ENCODE data around the gene SPOCK1.
"Not testable (repeated sequence)": the region's sequence is repeated elsewhere in the genome, so short reads cannot be mapped to it uniquely, and the experiment has no call there.

SPOCK1 gene

GRCh38 chr5:137286025-137286610 lies 213.0 kb downstream of the SPOCK1 start:
- peak; percentile 1 for DNase-seq

GRCh38 chr5:137283801-137284200 lies 215.3 kb downstream of the SPOCK1 start:
- no peak for DNase-seq

- DNase-seq: no peak
Observed at GRCh38 chr5:137282216-137282615, 216.9 kb downstream of the SPOCK1 start.

GRCh38 chr5:137281201-137281600 lies 217.9 kb downstream of the SPOCK1 start:
- DNase-seq: no peak

- DNase-seq: no peak
Observed at GRCh38 chr5:137280656-137281055, 218.5 kb downstream of the SPOCK1 start.

GRCh38 chr5:137279521-137280231 lies 219.4 kb downstream of the SPOCK1 start:
- DNase-seq: no peak

- DNase-seq: no peak
Observed at GRCh38 chr5:137278476-137278875, 220.7 kb downstream of the SPOCK1 start.

GRCh38 chr5:137275083-137275482 lies 224.0 kb downstream of the SPOCK1 start:
- DNase-seq: no peak

- no peak for DNase-seq
Observed at GRCh38 chr5:137273511-137273910, 225.6 kb downstream of the SPOCK1 start.

- no peak for DNase-seq
Observed at GRCh38 chr5:137272831-137273230, 226.3 kb downstream of the SPOCK1 start.

- DNase-seq: no peak
Observed at GRCh38 chr5:137269946-137270345, 229.2 kb downstream of the SPOCK1 start.

- DNase-seq: no peak
Observed at GRCh38 chr5:137269274-137269673, 229.9 kb downstream of the SPOCK1 start.

GRCh38 chr5:137268646-137269045 lies 230.5 kb downstream of the SPOCK1 start:
- no peak for DNase-seq

GRCh38 chr5:137266186-137266585 lies 232.9 kb downstream of the SPOCK1 start:
- DNase-seq: no peak

- DNase-seq: no peak
Observed at GRCh38 chr5:137265457-137265856, 233.7 kb downstream of the SPOCK1 start.

- no peak for DNase-seq
Observed at GRCh38 chr5:137264573-137264972, 234.6 kb downstream of the SPOCK1 start.

GRCh38 chr5:137264041-137264440 lies 235.1 kb downstream of the SPOCK1 start:
- no peak for DNase-seq

- DNase-seq: no peak
Observed at GRCh38 chr5:137263371-137264005, 235.6 kb downstream of the SPOCK1 start.

- DNase-seq: no peak
Observed at GRCh38 chr5:137262818-137263217, 236.3 kb downstream of the SPOCK1 start.

- DNase-seq: no peak
Observed at GRCh38 chr5:137260820-137261695, 238.1 kb downstream of the SPOCK1 start.

- not testable (repeated sequence) for DNase-seq
Observed at GRCh38 chr5:137259115-137259514, 240.0 kb downstream of the SPOCK1 start.

GRCh38 chr5:137254119-137255090 lies 244.7 kb downstream of the SPOCK1 start:
- no peak for DNase-seq
